ENCODE measurements around the gene SEPHS2.
"Not testable (repeated sequence)": the region's sequence is repeated elsewhere in the genome, so short reads cannot be mapped to it uniquely, and the experiment has no call there.

Gene SEPHS2

GRCh38 chr16:30398661-30399434 lies 46.8 kb downstream of the SEPHS2 start:
- DNase-seq (ENCODE audit: low spot score), result no peak

DNA sequence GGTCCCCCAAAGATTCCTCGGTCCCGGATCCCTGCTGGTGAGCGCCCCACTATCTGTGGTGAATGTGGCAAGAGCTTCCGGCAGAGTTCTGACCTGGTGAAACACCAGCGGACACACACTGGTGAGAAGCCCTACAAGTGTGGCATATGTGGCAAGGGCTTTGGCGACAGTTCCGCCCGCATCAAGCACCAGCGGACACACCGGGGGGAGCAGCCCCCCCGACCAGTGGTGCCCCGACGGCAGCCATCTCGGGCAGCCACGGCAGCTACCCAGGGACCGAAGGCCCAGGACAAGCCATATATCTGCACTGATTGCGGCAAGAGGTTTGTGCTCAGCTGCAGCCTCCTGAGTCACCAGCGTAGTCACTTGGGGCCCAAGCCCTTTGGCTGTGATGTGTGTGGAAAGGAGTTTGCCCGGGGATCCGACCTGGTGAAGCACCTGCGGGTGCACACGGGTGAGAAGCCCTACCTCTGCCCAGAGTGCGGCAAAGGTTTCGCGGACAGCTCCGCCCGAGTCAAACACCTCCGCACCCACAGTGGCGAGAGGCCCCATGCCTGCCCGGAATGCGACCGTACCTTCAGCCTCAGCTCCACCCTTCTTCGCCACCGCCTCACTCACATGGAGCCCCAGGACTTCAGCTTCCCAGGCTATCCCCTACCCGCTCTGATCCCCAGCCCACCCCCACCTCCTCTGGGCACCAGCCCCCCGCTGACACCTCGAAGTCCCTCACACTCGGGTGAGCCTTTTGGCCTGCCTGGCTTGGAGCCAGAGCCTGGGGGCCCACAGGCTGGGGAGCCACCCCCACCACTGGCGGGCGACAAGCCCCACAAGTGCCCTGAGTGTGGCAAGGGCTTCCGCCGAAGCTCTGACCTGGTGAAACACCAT lies 47.7 kb downstream of the SEPHS2 start:
- DNase-seq (ENCODE audit: low spot score), result no peak

DNA sequence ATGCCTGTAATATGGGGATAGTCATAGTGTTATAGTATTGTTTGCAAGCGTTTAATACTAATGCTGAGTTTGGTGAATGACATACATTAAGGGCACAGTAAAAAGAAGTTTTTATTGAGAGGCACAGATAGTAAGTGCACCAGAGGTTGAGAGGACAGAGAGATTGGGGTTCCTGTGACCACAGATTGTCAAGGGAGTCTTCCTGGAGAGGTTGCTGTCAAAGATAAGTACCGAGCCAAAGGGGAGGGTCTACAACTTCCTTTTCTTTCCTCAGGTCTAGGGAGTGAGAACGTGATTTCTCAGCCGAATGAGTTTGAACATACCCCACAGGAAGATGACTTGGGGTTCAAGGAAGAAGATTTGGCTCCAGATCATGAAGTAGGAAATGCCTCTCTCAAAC lies 48.6 kb downstream of the SEPHS2 start:
- DNase-seq (ENCODE audit: low spot score), result no peak

- DNase-seq (ENCODE audit: low spot score), result not testable (repeated sequence)
These were observed 49.0 kb downstream of the SEPHS2 start for GRCh38 chr16:30396627-30397026.

DNA sequence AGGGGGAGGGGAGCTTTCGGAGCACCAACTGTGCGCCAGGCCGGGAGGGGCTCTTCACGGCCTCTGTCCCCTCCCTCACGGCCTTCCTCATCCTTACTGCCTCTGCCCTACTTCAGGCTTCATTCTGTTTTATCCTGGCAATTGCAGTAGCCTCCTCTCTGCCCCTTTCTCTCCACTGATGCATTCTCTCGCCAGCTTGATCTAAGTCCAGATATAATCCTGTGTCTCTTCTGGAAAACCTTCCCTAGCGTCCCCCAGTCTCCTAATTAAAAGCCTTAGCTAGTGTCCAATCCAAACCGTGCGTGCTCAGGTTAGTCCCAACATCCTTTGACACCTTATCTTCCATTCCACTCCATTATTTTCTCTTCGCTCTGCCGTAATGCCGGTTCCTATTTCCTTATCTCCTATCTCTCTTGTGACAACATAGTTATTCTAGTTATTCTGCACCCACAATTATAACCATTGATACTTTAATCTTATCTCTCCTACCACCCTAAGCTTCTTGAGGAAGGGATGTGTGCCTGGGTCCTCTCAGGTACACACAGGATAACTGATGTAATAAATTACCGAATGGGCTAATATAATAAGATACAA lies 49.6 kb downstream of the SEPHS2 start:
- no peak for DNase-seq (ENCODE audit: low spot score)

- peak; percentile 80 for DNase-seq (ENCODE audit: low spot score)
These were observed 50.3 kb downstream of the SEPHS2 start, which contains the start of gene ZNF48 for GRCh38 chr16:30395155-30395991. Gene ZNF48, plus strand, starts transcription at chr16:30395420. Its CDS starts 375 bp downstream, at chr16:30395795.

DNA sequence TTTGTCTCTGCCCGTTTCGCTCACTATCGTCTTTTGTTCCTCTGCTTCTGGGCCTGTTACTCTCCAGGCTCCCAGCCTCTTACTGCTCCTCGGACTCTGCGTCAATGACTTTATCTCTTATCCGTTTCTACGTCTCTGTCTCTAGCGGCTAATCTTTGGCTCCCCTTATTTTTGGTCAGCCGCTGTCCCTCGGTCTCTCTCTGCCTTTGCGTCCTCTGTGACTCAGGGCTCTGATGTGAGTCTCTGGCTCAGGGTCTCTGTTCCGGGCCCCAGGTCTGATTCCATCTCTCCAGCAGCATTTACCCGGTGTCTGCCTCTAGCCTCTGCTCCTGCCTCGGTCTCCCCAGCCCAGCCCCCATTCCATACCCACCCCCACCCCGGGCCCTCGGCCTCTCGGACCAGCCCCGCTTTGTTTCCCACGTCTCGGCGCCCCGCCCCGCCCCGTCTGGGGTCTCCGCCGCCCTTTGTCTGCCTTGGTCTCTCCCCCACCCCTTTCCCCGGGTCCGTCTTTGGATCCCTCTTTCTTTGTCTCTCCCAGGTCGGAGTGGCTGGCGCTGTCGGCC lies 51.0 kb downstream of the SEPHS2 start:
- peak; percentile 42 for DNase-seq (ENCODE audit: low spot score)

Data from HuH-7.5 (cell line).